Measurements from ENCODE around the gene SERP1.

GRCh38 chr3:150547045-150547741, 897 bp upstream of the SERP1 start:
- TF ChIP-seq CTCF (IDR thresholded peaks at IDR 0.05) (no peak), EP300 (IDR thresholded peaks at IDR 0.05; ENCODE audit: borderline replicate concordance in 1 of 2, low read depth in 1 of 2, low read length in 1 of 2) (no peak), RFX5 (IDR thresholded peaks at IDR 0.05; ENCODE audit: low read length) (no peak), YY1 (IDR thresholded peaks at IDR 0.05; ENCODE audit: low read depth) (no peak), USF2 (IDR thresholded peaks at IDR 0.05; ENCODE audit: borderline replicate concordance, low read depth, low read length) (no peak)
